GM21619 (cell line): ENCODE measurements around the gene ELK1.

Experiments
- ATAC-seq: cut with Tn5 transposase; IDR thresholded peaks from one replicate; pipeline ENCODE4 v1.9.1; 2021; ENCODE audit not compliant: unreplicated experiment

Gene ELK1

DNA sequence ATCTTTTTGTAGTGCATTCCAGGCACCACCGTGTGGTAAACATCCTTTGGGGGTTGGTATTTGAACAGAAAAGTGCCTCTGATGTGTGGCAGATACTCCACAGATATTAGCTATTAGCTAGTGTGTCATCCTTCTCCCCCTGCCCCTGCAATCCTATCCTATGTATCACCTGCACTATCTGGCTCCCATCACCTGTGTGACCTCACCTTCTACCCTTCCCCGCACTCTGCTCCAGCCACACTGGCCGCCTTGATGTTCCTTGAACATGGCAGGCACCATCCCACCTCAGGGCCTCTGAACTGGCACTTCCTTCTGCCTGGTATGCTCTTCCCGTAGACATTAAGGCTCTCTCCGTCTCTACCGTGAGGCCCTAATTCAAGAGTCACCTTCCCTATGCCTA, 3.7 kb downstream of the ELK1 start:
- ATAC-seq: no peak

GRCh38 chrX:47645530-47645929, 4.8 kb downstream of the ELK1 start:
- ATAC-seq: no peak

DNA sequence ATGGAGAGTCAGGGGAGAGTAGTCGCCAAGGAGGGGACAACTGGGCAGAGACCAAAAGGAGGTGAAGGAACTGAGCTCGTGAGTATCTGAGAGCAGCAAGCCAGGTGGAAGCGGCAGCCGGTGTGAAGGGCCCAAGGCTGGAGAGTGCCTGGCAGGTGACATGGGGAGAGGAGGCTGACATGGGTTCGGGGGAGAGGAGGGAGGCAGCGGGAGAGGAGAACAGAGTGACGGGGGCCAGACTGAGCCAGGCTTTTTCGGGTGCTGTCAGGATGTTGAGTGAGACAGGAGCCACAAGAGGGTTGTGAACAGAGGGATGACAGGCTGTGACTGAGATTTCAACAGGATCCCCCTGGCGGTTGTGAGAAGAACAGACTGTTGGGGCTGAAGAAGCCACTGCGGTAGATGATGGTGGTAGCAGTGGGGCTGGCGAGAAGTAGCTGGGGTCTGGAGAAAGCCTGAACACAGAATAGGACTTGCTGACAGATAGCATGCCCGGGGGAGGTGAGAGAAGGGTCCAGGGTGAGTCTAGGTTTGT, 5.7 kb downstream of the ELK1 start:
- no peak for ATAC-seq

GRCh38 chrX:47643926-47644325, 6.4 kb downstream of the ELK1 start:
- no peak for ATAC-seq

GRCh38 chrX:47638816-47639215, 11.5 kb downstream of the ELK1 start:
- ATAC-seq: no peak

DNA sequence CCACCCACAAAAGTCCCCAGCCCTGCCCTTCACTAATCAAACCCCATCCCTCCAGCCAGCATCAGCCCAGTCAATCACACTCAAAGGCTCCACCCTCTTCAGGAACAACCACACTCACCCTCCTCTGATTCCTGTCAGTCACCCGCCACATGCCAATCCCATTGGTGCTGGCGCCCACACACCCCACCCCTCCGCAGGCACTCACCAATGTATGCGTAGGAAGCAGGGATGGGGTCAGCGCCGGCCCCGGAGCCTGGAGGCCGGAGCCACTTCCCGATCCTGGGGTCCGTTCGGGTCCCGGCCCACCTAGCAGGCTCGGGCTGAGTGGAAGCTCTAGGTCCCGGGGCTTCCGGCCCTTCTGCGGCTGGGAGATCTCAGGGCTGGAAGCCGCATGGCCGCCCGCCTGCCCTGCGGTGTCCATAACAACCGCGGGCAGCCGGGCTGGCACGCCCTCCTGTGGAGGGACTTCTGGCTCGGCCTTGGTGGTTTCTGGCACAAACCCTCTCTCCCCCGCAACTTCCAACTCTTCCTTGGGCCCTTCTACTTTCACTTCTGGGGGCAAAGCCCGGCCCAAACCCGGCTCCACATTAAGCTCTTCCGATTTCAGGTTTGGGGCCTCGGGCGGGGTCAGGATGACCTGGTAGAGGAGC, 12.7 kb downstream of the ELK1 start:
- peak; percentile 54 for ATAC-seq

GRCh38 chrX:47634871-47635575, 15.3 kb downstream of the ELK1 start:
- ATAC-seq: no peak

DNA sequence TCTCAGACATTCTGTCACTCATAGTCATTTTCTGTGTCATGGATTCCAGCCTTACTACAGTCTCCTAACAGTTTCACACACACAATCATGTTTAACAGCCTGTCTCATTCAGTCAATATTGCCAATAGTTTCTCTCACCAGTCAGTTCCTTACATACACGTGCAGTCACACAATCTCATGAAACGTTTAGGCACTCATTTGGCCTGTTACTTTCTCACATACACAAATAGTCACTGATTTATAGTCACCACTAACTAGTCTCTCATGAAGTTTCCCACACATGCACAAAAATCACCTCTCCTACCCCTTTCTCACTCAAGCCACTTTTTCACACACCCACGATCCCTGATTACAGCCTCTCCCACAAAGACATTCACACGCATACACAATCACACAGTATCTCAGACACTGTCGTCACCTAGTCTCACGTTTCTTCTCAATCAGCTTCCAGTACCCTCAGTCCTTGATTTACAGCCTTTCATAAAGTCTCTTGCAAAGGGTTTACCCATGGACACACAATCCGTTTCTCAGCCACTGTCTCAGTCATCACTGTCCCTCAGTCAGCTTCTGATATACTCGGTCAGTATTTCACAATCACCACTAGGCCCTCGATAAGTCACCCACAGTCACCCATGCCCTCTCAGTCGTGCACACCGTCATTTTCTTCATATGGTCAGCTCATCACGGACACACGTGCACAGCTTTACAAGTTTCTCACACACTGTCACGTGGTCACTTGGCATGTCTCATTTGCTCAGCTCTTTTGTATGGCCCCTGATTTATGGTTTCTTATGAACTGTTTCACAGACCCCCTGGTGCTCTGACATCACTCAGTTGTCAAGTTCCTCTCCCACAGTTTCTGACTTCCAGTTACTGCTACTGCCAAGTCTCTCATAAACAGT, 16.4 kb downstream of the ELK1 start:
- no peak for ATAC-seq

GRCh38 chrX:47632666-47633065, 17.7 kb downstream of the ELK1 start:
- ATAC-seq: no peak

DNA sequence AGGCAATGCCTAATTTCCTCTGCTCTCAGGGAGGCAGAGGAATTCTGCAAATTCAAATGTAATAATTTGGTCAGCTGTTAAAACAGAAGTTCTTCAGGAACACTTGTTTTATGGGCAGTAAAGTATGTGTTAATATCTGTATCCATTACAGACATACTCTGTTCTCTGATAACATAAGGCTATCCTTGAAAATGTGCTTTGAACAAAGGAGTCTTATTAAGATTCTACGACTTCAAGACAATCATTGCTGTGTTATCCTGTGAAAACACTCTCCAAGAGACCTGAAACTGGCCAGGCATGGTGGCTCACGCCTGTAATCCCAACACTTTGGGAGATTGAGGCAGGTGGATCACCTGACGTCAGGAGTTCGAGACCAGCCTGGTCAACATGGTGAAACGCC, 18.7 kb downstream of the ELK1 start:
- ATAC-seq: no peak

GRCh38 chrX:47629419-47630200, 20.8 kb downstream of the ELK1 start, which contains the start of gene CFP:
TSS of gene CFP (minus strand) at chrX:47629930. CDS start at chrX:47629844, 86 bp downstream.
- no peak for ATAC-seq

GRCh38 chrX:47628982-47629381, 21.4 kb downstream of the ELK1 start:
- no peak for ATAC-seq

DNA sequence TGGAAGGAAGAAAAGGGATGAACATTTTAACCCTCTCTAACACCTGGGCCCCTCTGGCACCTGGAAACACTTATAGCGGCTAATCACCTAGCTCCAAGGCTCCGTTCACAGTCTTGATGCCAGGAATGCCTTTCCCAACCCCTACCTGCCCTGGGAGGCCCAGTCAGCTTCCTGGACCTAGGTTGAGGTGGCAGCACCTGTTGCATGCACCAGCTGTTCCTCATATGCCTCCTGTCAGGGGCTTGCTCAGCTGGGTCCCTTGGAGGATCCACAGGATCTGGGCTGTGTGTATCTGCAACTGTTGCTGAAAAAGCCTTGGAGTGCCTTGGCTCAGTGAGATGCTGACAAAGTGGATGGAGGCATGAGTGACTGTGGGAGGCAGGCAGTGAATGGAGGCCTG, 25.0 kb downstream of the ELK1 start:
- no peak for ATAC-seq

GRCh38 chrX:47623540-47624027, 26.8 kb downstream of the ELK1 start:
- no peak for ATAC-seq

GRCh38 chrX:47621851-47622250, 28.5 kb downstream of the ELK1 start:
- no peak for ATAC-seq

- no peak for ATAC-seq
These were observed 30.1 kb downstream of the ELK1 start for GRCh38 chrX:47620303-47620685.

DNA sequence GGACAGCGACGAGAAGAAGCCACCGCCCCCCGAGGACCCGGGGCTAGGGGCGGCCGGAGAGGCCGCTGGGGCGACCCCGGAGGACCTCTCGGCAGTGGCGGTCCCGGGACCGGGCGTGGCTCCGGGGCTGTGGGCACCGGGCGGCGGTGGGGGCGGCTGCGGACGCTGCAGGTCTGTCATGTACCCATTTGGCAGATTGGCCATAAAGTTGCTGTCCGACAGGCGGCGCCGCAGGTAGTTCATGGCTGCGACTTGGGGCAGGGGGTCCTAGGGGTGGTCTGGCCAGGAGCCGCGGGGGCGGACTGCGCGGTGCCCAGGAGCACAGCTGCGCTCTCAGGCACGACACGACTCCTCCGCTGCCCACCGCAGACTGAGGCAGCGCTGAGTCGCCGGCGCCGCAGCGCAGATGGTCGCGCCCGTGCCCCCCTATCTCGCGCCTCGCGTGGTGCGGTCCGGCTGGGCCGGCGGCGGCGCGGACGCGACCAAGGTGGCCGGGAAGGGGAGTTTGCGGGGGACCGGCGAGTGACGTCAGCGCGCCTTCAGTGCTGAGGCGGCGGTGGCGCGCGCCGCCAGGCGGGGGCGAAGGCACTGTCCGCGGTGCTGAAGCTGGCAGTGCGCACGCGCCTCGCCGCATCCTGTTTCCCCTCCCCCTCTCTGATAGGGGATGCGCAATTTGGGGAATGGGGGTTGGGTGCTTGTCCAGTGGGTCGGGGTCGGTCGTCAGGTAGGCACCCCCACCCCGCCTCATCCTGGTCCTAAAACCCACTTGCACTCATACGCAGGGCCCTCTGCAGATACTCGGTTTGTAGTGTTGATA, 30.7 kb downstream of the ELK1 start, which contains the start of gene SYN1:
TSS of gene SYN1 (minus strand) at position 372 of the 817 bp plus-strand sequence. CDS start at position 243, 129 bp downstream.
- peak; percentile 57 for ATAC-seq

DNA sequence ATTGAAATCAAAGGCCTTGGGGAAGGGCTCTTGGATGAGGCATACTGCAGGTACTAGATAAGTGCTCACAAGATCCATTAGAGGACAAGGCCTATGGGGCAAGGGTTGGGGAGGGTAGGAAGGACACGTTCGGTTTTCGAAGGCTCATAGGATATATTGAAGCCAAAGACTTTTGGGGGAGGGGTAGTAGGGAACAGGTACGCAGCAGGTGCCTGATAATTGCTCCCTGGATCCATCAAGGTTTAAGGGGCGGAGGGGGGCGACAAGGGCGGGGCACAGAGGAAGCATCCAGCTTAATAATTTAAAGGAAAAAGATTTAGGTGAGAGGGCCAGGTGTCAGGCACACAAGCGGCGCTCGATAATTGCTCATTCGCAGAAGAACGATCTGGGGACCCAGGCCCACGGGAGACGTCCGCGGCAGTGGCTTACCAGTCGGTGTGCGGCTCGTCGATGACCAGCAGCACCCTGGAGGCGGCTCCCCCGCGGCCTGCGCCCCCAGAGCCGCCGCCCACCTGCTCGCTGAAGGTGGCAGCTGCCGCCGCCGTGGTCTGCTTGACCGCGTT, 31.4 kb downstream of the ELK1 start:
- no peak for ATAC-seq

- no peak for ATAC-seq
These were observed 35.7 kb downstream of the ELK1 start for GRCh38 chrX:47614618-47615017.
